Heart left ventricle (tissue), 16 donors: ENCODE results near the gene CDH13. TPM values are rescaled to one million over a fixed set of nuclear protein-coding genes. Genes with fewer than 3 reads are reported as not detected.

Source experiments
- ATAC-seq, 4 donors: fragments of 200-7000 bp; cut with Tn5 transposase; one replicate each; pipeline ENCODE4 v1.9.1; 2020 to 2022; ENCODE audit warnings: moderate library complexity in 4 of 4, mild to moderate bottlenecking in 3 of 4, moderate number of reproducible peaks in 1 of 4
- DNase-seq, 5 donors: peaks; one replicate each; pipeline ENCODE4 v3.0.0-alpha.2; 2020
- H3K27ac ChIP-seq, 12 donors: fragments of 200-600 bp; sonication (generic) in 4 of 12; one replicate each; pipeline versions ENCODE4 v1.5.0 to v1.8.0; 2016 to 2022; ENCODE audit warnings: mild to moderate bottlenecking in 2 of 12
- H3K27me3 ChIP-seq, 9 donors: fragments of 200-600 bp; sonication (generic) in 2 of 9; one replicate each; pipeline versions ENCODE4 v1.5.1 to v1.8.0; 2016 to 2022; ENCODE audit warnings: mild to moderate bottlenecking in 3 of 9
- H3K36me3 ChIP-seq, 9 donors: fragments of 200-600 bp; sonication (generic) in 2 of 9; one replicate each; pipeline versions ENCODE4 v1.5.0 to v1.8.0; 2018 to 2022; ENCODE audit warnings: mild to moderate bottlenecking in 2 of 9
- H3K4me1 ChIP-seq, 12 donors: fragments of 200-600 bp; sonication (generic) in 4 of 12; one replicate each; pipeline versions ENCODE4 v1.5.0 to v1.8.0; 2016 to 2022; ENCODE audit warnings: mild to moderate bottlenecking in 3 of 12
- H3K4me3 ChIP-seq, 12 donors: fragments of 200-600 bp; sonication (generic) in 4 of 12; one replicate each; pipeline versions ENCODE4 v1.5.0 to v1.8.0; 2017 to 2022; ENCODE audit warnings: mild to moderate bottlenecking in 9 of 12, moderate library complexity in 4 of 12
- H3K9me3 ChIP-seq, 12 donors: fragments of 200-600 bp; sonication (generic) in 4 of 12; one replicate each; pipeline versions ENCODE4 v1.5.0 to v1.8.0; 2016 to 2022; ENCODE audit warnings: mild to moderate bottlenecking in 1 of 12
- POLR2A ChIP-seq, 2 donors: fragments of 450-650 bp; IDR thresholded peaks; one replicate each; pipeline ENCODE4 v1.6.1; 2017; ENCODE audit warnings: antibody characterized with exemption in 2 of 2, mild to moderate bottlenecking in 2 of 2, moderate library complexity in 2 of 2
- WGBS, 4 donors: extraction: QIAGEN DNeasy Blood & Tissue Kit in 2 of 4; methylation state at CpG; one replicate each; pipeline versions ENCODE4 v1.1.5 to v1.1.7; 2013 to 2018; 5-methylcytosine and 5-hydroxymethylcytosine counted together
- intact Hi-C, 10 donors: fragments of 100-400 bp; cut with DNase I; formaldehyde crosslinking; loops; one replicate each; pipeline versions ENCODE4 v1.11.1 to v1.14.2; 2022
- polyA plus RNA-seq, 2 donors: library from polyadenylated mRNA; stranded (reverse); fragments of 200-250 nt; gene quantifications; one replicate each; pipeline ENCODE4 v1.2.3, GENCODE V29; 2013
- total RNA-seq, 9 donors: library from RNA; depleted of rRNA in 2 of 9; stranded (reverse); fragments of >200 nt in 2 of 9; fragmentation: NEBNext Ultra II Directional in 3 of 9; extraction: Animal tissue kit (Norgen Biotek cat#: 25700) in 3 of 9; gene quantifications; one replicate each; pipeline versions ENCODE4 v1.1.0 to v1.2.4, GENCODE V29; 2016 to 2023
- TF ChIP-seq, protein P1 (sequence below), 12 donors: fragments of 200-600 bp; sonication (generic) in 4 of 12; IDR thresholded peaks; one replicate each; pipeline versions ENCODE4 v1.5.0 to v1.8.0; 2018 to 2022; ENCODE audit warnings: antibody characterized with exemption in 12 of 12, mild to moderate bottlenecking in 5 of 12
- donor health status: ischemic (EF 13 %, LVEDD 7.1; RV severe dilation, severe dysfunction).
- donor health status: healthy with polysubstance abuse.
- donor health status: DM: no; HTN: yes; CAD: no.
- donor health status: DM: no; HTN: no; CAD: no.
- donor health status: ischemic (EF 25% LVEDD 6.9; RV normal size, moderate dysfunction).
- donor health status: ischemic (EF 25% LVEDD 5.7; RV mildly dilated, moderate dysfunction).
- donor health status: healthy.
- donor health status: DM: yes; HTN: yes; CAD: no.
- donor health status: ischemic (EF 35%, LVEDD 5.7; RV mildly dilated, moderate dysfunction).
- donor health status: nonischemic (EF 11% LVEDD 7.7; RV severe dilation, severe dysfunction).
- donor health status: DM: yes; HTN: yes; CAD: no.
- donor health status: PGD.
- donor health status: ischemic (EF 29% LVEDD 5.4; RV normal size, mild dysfunction).
- donor health status: nonischemic (EF 23%, LVEDD 6.1; RV moderate dilation, normal function).

Gene CDH13
- total and polyA plus RNA-seq, 11 donors = 15.0 to 172 (median 137) TPM

DNA sequence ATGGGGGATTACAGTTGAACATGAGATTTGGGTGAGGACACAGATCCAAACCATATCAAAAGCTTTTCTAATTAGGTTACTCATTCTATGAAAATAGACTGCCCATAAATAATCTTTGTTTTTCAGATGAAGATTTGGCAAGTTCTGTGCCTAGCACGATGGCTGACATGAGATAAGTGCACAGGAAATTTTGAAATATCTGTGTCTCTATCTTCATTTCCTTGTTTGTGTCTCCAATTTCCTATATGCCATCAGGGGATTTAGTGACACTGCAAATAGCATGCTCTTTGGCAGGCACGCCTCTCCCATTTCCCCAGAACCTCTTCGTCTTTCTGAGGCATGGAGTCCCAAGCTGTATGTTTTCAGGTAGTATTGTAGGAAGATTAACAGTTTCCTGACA, 544.6 kb downstream of the CDH13 start:
- intact Hi-C loops = no loop called here
- no peaks in the 10 kb centered on the region for H3K4me1 ChIP-seq
- 49 to 60% (median 53%) methylated on average over 3 of the region's 3 CpGs for WGBS, 4 donors
- TF ChIP-seq, protein P1, sequence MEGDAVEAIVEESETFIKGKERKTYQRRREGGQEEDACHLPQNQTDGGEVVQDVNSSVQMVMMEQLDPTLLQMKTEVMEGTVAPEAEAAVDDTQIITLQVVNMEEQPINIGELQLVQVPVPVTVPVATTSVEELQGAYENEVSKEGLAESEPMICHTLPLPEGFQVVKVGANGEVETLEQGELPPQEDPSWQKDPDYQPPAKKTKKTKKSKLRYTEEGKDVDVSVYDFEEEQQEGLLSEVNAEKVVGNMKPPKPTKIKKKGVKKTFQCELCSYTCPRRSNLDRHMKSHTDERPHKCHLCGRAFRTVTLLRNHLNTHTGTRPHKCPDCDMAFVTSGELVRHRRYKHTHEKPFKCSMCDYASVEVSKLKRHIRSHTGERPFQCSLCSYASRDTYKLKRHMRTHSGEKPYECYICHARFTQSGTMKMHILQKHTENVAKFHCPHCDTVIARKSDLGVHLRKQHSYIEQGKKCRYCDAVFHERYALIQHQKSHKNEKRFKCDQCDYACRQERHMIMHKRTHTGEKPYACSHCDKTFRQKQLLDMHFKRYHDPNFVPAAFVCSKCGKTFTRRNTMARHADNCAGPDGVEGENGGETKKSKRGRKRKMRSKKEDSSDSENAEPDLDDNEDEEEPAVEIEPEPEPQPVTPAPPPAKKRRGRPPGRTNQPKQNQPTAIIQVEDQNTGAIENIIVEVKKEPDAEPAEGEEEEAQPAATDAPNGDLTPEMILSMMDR (IDR thresholded peaks at IDR 0.05) = no peak
- no peak for TF ChIP-seq POLR2A (IDR thresholded peaks at IDR 0.05)
- DNase-seq (no peak), ATAC-seq (no peak)
- no peak overlapping the region for H3K4me3 ChIP-seq
- H3K27me3 ChIP-seq = no peaks in the 10 kb centered on the region
- no peak overlapping the region for H3K27ac ChIP-seq
- H3K9me3 ChIP-seq = peaks cover 0 to 11% (median 0%) of the 10 kb centered on the region in 12 donors
- no peaks in the 10 kb centered on the region for H3K36me3 ChIP-seq

DNA sequence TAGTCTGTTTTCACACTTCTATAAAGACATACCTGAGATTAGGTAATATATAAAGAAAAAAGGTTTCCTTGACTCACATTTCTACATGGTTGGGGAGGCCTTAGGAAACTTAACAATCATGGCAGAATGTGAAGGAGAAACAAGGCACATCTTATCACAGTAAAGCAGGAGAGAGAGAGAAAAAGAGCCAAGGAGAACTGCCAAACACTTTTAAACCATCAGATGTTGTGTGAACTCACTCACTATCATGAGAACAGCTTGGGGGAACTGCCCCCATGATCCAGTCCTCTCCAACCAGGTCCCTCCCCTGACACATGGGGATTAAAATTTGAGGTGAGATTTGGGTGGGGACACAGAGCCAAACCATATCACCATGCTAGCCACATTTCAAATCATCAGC, 547.9 kb downstream of the CDH13 start:
- no peaks in the 10 kb centered on the region for H3K27me3 ChIP-seq
- H3K36me3 ChIP-seq = no peaks in the 10 kb centered on the region
- no peak overlapping the region for H3K4me3 ChIP-seq
- H3K9me3 ChIP-seq = peaks cover 0 to 7% (median 0%) of the 10 kb centered on the region in 12 donors
- H3K4me1 ChIP-seq = no peaks in the 10 kb centered on the region
- TF ChIP-seq POLR2A (IDR thresholded peaks at IDR 0.05) = no peak
- TF ChIP-seq, protein P1 (IDR thresholded peaks at IDR 0.05) = no peak
- ATAC-seq (no peak), DNase-seq (no peak)
- no peak overlapping the region for H3K27ac ChIP-seq
- intact Hi-C loops = no loop called here

DNA sequence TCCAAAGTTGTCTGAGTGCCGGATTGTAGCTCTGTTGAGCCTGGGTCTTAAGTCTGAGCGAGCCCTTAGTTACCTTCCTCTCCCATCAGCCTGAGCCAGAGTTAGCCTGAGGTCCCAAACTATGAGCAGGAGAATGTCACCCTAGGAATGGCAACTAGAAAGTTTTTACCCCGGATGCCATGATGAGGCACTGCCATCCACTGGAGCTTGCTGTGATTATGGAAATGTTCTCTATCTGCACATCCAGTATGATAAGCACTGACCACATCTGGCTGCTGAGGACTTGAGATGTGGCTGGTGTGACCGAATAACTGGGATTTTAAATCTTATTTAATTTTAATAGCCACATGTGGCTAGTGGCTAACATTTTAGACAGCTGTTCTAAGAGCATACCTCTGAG, 550.0 kb downstream of the CDH13 start:
- intact Hi-C loops = loop anchor here in 1 of 10 donors (2.0 kb wide), 1 partner anchor 16 kb away; no protein-coding TSS in a partner anchor
- 86 to 92% (median 90%) methylated on average over 4 of the region's 4 CpGs for WGBS, 4 donors
- ATAC-seq = no peak

DNA sequence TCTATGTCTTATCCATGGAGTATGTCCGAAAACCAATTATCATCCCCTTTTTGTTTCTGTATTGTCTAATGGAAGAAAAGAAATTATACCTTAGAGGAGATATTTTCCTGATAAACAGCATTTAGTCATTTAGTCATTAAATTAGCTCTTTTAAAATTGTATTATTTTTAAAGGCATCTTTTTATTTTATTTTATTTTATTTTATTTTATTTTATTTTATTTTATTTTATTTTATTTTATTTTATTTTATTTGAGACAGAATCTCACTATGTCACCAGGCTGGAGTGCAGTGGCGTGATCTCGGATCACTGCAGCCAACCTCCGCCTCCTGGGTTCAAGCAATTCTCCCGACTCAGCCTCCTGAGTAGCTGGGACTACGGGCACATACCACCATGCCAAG, 559.1 kb downstream of the CDH13 start:
- no peak overlapping the region for H3K27ac ChIP-seq
- TF ChIP-seq, protein P1 (IDR thresholded peaks at IDR 0.05) = no peak
- TF ChIP-seq POLR2A (IDR thresholded peaks at IDR 0.05) = no peak
- intact Hi-C loops = no loop called here
- 96 to 97% (median 96%) methylated on average over 6 of the region's 6 CpGs for WGBS, 4 donors
- DNase-seq (no peak), ATAC-seq (no peak)
- no peak overlapping the region for H3K4me3 ChIP-seq
- H3K4me1 ChIP-seq = no peaks in the 10 kb centered on the region
- no peaks in the 10 kb centered on the region for H3K27me3 ChIP-seq
- no peaks in the 10 kb centered on the region for H3K9me3 ChIP-seq
- no peaks in the 10 kb centered on the region for H3K36me3 ChIP-seq

More for the DNA sequence above, 550.0 kb downstream of the CDH13 start:
- H3K27ac ChIP-seq = no peak overlapping the region
- no peak overlapping the region for H3K4me3 ChIP-seq
- no peaks in the 10 kb centered on the region for H3K9me3 ChIP-seq
- no peak for DNase-seq
- TF ChIP-seq, protein P1 (IDR thresholded peaks at IDR 0.05) = no peak
- no peak for TF ChIP-seq POLR2A (IDR thresholded peaks at IDR 0.05)
- no peaks in the 10 kb centered on the region for H3K4me1 ChIP-seq
- H3K27me3 ChIP-seq = no peaks in the 10 kb centered on the region
- no peaks in the 10 kb centered on the region for H3K36me3 ChIP-seq
